ENCODE measurements around the gene ADARB2. TPM values are rescaled to one million over a fixed set of nuclear protein-coding genes. Genes with fewer than 3 reads are reported as not detected.

The ADARB2 gene
- total and polyA plus RNA-seq, 2 experiments from 2014 or later = 0.13 to 0.48 TPM

GRCh38 chr10:1632596-1632995 lies 104.7 kb downstream of the ADARB2 start:
- no peak overlapping the region for H3K27ac ChIP-seq
- 90% methylated on average over 3 of the region's 3 CpGs for WGBS (ENCODE audit: low lambda C conversion rate, missing lambda C conversion rate)
- no peak overlapping the region for H3K4me2 ChIP-seq
- no peaks in the 10 kb centered on the region for H3K9me2 ChIP-seq (replicated peaks; ENCODE audit: insufficient read depth)
- no peak for DNase-seq (ENCODE audit: low spot score)
- H4K20me1 ChIP-seq (ENCODE audit: insufficient read depth, poor library complexity, severe bottlenecking) = no peaks in the 10 kb centered on the region
- no peaks in the 10 kb centered on the region for H3K79me2 ChIP-seq
- H3K4me1 ChIP-seq (ENCODE audit: insufficient read depth) = no peaks in the 10 kb centered on the region
- no peaks in the 10 kb centered on the region for H3K36me3 ChIP-seq (replicated peaks; ENCODE audit: insufficient read depth, low read depth)
- no peaks in the 10 kb centered on the region for H3K27me3 ChIP-seq
- H2AFZ ChIP-seq = no peak overlapping the region
- TF ChIP-seq CTCF (IDR thresholded peaks at IDR 0.05; ENCODE audit: poor library complexity) = no peak
- no peak for TF ChIP-seq EZH2 (IDR thresholded peaks at IDR 0.05; ENCODE audit: borderline replicate concordance)
- no peak for TF ChIP-seq EZH2phosphoT487 (IDR thresholded peaks at IDR 0.05; ENCODE audit: low read depth, severe bottlenecking, unreplicated experiment)
- H3K9me3 ChIP-seq (ENCODE audit: low read depth) = no peaks in the 10 kb centered on the region
- no peak overlapping the region for H3K4me3 ChIP-seq

- H3K9me3 ChIP-seq (ENCODE audit: low read depth) = no peaks in the 10 kb centered on the region
- no peaks in the 10 kb centered on the region for H3K79me2 ChIP-seq
- H3K36me3 ChIP-seq (replicated peaks; ENCODE audit: insufficient read depth, low read depth) = no peaks in the 10 kb centered on the region
- no peaks in the 10 kb centered on the region for H3K27me3 ChIP-seq
- H3K4me2 ChIP-seq = no peak overlapping the region
- no peaks in the 10 kb centered on the region for H3K4me1 ChIP-seq (ENCODE audit: insufficient read depth)
- no peak for TF ChIP-seq EZH2phosphoT487 (IDR thresholded peaks at IDR 0.05; ENCODE audit: low read depth, severe bottlenecking, unreplicated experiment)
- TF ChIP-seq EZH2 (IDR thresholded peaks at IDR 0.05; ENCODE audit: borderline replicate concordance) = no peak
- TF ChIP-seq CTCF (IDR thresholded peaks at IDR 0.05; ENCODE audit: poor library complexity) = no peak
- no peak overlapping the region for H3K4me3 ChIP-seq
- DNase-seq (ENCODE audit: low spot score) = no peak
- WGBS (ENCODE audit: low lambda C conversion rate, missing lambda C conversion rate) = 95% methylated on average over 3 of the region's 3 CpGs
- H4K20me1 ChIP-seq (ENCODE audit: insufficient read depth, poor library complexity, severe bottlenecking) = no peaks in the 10 kb centered on the region
- H3K27ac ChIP-seq = no peak overlapping the region
- H2AFZ ChIP-seq = no peak overlapping the region
- H3K9me2 ChIP-seq (replicated peaks; ENCODE audit: insufficient read depth) = no peaks in the 10 kb centered on the region
Observed at GRCh38 chr10:1632141-1632540, 105.2 kb downstream of the ADARB2 start.

DNA sequence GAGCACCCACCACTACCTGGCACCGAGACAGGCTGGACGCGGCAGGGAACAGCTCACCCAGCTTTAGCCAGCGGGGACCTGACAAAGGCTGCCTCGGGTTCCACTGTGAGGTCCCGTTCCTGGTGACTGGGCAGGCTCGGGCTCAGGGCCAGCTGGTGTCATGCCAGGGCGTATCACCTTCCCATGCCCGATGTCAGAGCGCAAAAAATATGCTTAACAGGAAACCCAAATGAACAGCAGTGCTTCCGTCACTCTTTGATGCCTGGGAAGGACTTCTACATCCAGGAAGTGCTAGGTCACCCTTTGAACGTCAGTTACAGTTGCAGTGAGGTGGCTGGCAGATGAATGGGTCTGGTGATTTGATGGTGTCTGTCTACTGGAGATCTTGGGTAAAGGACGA lies 106.0 kb downstream of the ADARB2 start:
- Histone ChIP-seq H3K36me3 (replicated peaks; ENCODE audit: insufficient read depth, low read depth) (no peaks in the 10 kb centered on the region), H3K79me2 (no peaks in the 10 kb centered on the region), H3K9me3 (ENCODE audit: low read depth) (no peaks in the 10 kb centered on the region), H3K4me1 (ENCODE audit: insufficient read depth) (no peaks in the 10 kb centered on the region), H4K20me1 (ENCODE audit: insufficient read depth, poor library complexity, severe bottlenecking) (no peaks in the 10 kb centered on the region), H3K4me3 (no peak overlapping the region), H3K4me2 (no peak overlapping the region), H3K27ac (no peak overlapping the region), H3K27me3 (no peaks in the 10 kb centered on the region), H3K9me2 (replicated peaks; ENCODE audit: insufficient read depth) (no peaks in the 10 kb centered on the region), H2AFZ (no peak overlapping the region)
- WGBS (ENCODE audit: low lambda C conversion rate, missing lambda C conversion rate) = 91% methylated on average over 13 of the region's 13 CpGs
- DNase-seq (ENCODE audit: low spot score) = no peak
- TF ChIP-seq EZH2 (IDR thresholded peaks at IDR 0.05; ENCODE audit: borderline replicate concordance) = no peak
- no peak for TF ChIP-seq EZH2phosphoT487 (IDR thresholded peaks at IDR 0.05; ENCODE audit: low read depth, severe bottlenecking, unreplicated experiment)
- no peak for TF ChIP-seq CTCF (IDR thresholded peaks at IDR 0.05; ENCODE audit: poor library complexity)

DNA sequence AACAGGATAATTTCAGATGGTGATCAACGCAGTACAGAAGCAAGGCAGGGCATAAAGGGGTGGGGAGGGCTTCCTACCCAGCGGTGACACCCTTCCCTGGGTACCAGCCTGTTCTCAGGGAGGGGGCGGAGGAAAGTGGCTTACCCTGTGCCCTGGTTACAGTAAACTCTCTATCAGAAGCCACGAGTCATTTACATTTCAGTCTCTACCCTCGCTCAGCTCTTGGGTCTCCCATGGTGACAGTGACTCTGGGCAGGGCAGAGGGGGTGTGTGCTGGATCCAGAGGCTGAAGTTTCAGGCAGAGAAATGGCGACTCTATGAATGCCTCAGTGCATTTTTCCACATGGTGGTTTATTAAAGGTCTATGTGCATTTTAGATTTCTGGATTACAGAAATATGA lies 107.0 kb downstream of the ADARB2 start:
- Histone ChIP-seq H3K4me1 (ENCODE audit: insufficient read depth) (no peaks in the 10 kb centered on the region), H3K27me3 (no peaks in the 10 kb centered on the region), H3K27ac (no peak overlapping the region), H3K4me3 (no peak overlapping the region), H3K36me3 (replicated peaks; ENCODE audit: insufficient read depth, low read depth) (no peaks in the 10 kb centered on the region), H2AFZ (no peak overlapping the region), H3K79me2 (no peaks in the 10 kb centered on the region), H3K9me3 (ENCODE audit: low read depth) (no peaks in the 10 kb centered on the region), H3K9me2 (replicated peaks; ENCODE audit: insufficient read depth) (no peaks in the 10 kb centered on the region), H3K4me2 (no peak overlapping the region), H4K20me1 (ENCODE audit: insufficient read depth, poor library complexity, severe bottlenecking) (no peaks in the 10 kb centered on the region)
- WGBS (ENCODE audit: low lambda C conversion rate, missing lambda C conversion rate) = 88% methylated on average over 6 of the region's 6 CpGs
- TF ChIP-seq EZH2 (IDR thresholded peaks at IDR 0.05; ENCODE audit: borderline replicate concordance) = no peak
- TF ChIP-seq CTCF (IDR thresholded peaks at IDR 0.05; ENCODE audit: poor library complexity) = no peak
- no peak for TF ChIP-seq EZH2phosphoT487 (IDR thresholded peaks at IDR 0.05; ENCODE audit: low read depth, severe bottlenecking, unreplicated experiment)
- DNase-seq (ENCODE audit: low spot score) = no peak

Measured in hepatocyte (in vitro differentiated cells).